Endothelial cell of umbilical vein (primary cell): ENCODE data around the gene CPED1. TPM values are rescaled to one million over a fixed set of nuclear protein-coding genes. Genes with fewer than 3 reads are reported as not detected.

ENCODE experiments used
- BruUV-seq: library from RNA; stranded (reverse); fragments of 400-500 nt; replicated peaks from 2 replicates; lab custom pipeline; 2021; lab: Mats Ljungman, UMichigan
- CTCF ChIA-PET: fragments of 300-600, 350-600 bp; sonication (Branson Sonifier 250); formaldehyde crosslinking; loops from one replicate; lab custom pipeline; 2021; ENCODE audit warnings: antibody characterized with exemption, inconsistent platforms; lab: Charles Lee
- POLR2A ChIA-PET: fragments of 300-600, 350-600 bp; sonication (Branson Sonifier 250); formaldehyde crosslinking; loops from one replicate; lab custom pipeline; 2021; ENCODE audit warnings: antibody characterized with exemption, inconsistent platforms; lab: Charles Lee
- DNase-seq: peaks from one replicate; pipeline ENCODE4 v3.0.0-alpha.2; 2011; ENCODE audit warnings: low read depth, low spot score
- FAIRE-seq: peaks from 2 replicates; lab custom pipeline; 2011; peaks lifted over from hg19 to GRCh38; lab: Jason Lieb, UNC
- H2AFZ ChIP-seq: 2 replicates; pipeline ENCODE4 v1.6.0; 2012; ENCODE audit warnings: low read depth, low read length, control low read depth, inconsistent platforms
- H3K27ac ChIP-seq: 2 replicates; pipeline ENCODE4 v1.5.1; 2011; ENCODE audit warnings: low read depth, mild to moderate bottlenecking, control low read depth, low read length, moderate library complexity; ENCODE audit not compliant: insufficient read depth
- H3K27me3 ChIP-seq, 2 experiments: 2 replicates each; pipeline versions ENCODE4 v1.6.0 to v1.6.1; 2011; ENCODE audit warnings: low read length in 2 of 2, mixed read lengths in 1 of 2; ENCODE audit not compliant: control insufficient read depth in 2 of 2, insufficient read depth in 2 of 2
- H3K36me3 ChIP-seq, 2 experiments: 2 replicates in 1 of 2; 3 replicates in 1 of 2; pipeline ENCODE4 v1.5.1; 2011; ENCODE audit warnings: low read length in 2 of 2, mild to moderate bottlenecking in 1 of 2, moderate library complexity in 1 of 2; ENCODE audit not compliant: control insufficient read depth in 2 of 2, insufficient read depth in 2 of 2; ENCODE audit errors: extremely low read depth in 1 of 2
- H3K4me1 ChIP-seq: 3 replicates; pipeline ENCODE4 v1.5.1; 2011; ENCODE audit warnings: mild to moderate bottlenecking, low read length; ENCODE audit not compliant: control insufficient read depth, insufficient read depth; ENCODE audit errors: extremely low read depth
- H3K4me2 ChIP-seq: 2 replicates; pipeline ENCODE4 v1.6.1; 2011; ENCODE audit warnings: low read length, control low read depth, mixed read lengths; ENCODE audit not compliant: insufficient read depth
- H3K4me3 ChIP-seq, 3 experiments: fragments of 200-600 bp in 1 of 3; sonication (generic), shearing (Covaris generic) in 1 of 3; replicated peaks in 1 of 3; 2 replicates each; pipeline ENCODE4 v1.5.1; 2011 to 2016; ENCODE audit warnings: control low read depth in 3 of 3, low read length in 3 of 3, mild to moderate bottlenecking in 2 of 3, inconsistent platforms in 1 of 3, low read depth in 1 of 3, moderate library complexity in 1 of 3; ENCODE audit not compliant: insufficient read depth in 1 of 3
- H3K79me2 ChIP-seq: 2 replicates; pipeline ENCODE4 v1.6.0; 2012; ENCODE audit warnings: low read length, inconsistent platforms; ENCODE audit not compliant: control insufficient read depth, insufficient read depth
- H3K9ac ChIP-seq: replicated peaks from 2 replicates; pipeline ENCODE3; 2011; ENCODE audit warnings: low read length, control low read depth; ENCODE audit not compliant: insufficient read depth; ENCODE audit errors: extremely low read depth
- H3K9me1 ChIP-seq: replicated peaks from 3 replicates; pipeline ENCODE4 v1.6.0; 2011; ENCODE audit warnings: mild to moderate bottlenecking, low read length; ENCODE audit not compliant: control insufficient read depth, insufficient read depth; ENCODE audit errors: extremely low read depth
- H3K9me3 ChIP-seq: replicated peaks from 2 replicates; pipeline ENCODE4 v1.5.1; 2012; ENCODE audit warnings: low read length, inconsistent platforms; ENCODE audit not compliant: control insufficient read depth, insufficient read depth
- H4K20me1 ChIP-seq: replicated peaks from 2 replicates; pipeline ENCODE3; 2011; ENCODE audit warnings: mild to moderate bottlenecking, low read length; ENCODE audit not compliant: control insufficient read depth, insufficient read depth; ENCODE audit errors: extremely low read depth
- CTCF ChIP-seq, 2 donors: IDR thresholded peaks; 1 replicate in 1 of 2; 2 replicates in 1 of 2; pipeline ENCODE4 v1.5.1; 2011; ENCODE audit warnings: low read length in 2 of 2, mild to moderate bottlenecking in 2 of 2, moderate library complexity in 2 of 2, control low read depth in 1 of 2, inconsistent platforms in 1 of 2, low read depth in 1 of 2; ENCODE audit not compliant: insufficient read depth in 1 of 2; ENCODE audit errors: extremely low read depth in 1 of 2
- EZH2 ChIP-seq: IDR thresholded peaks from 2 replicates; pipeline ENCODE4 v1.6.1; 2012; ENCODE audit warnings: borderline replicate concordance, low read depth, mild to moderate bottlenecking, moderate library complexity, low read length, inconsistent platforms; ENCODE audit not compliant: severe bottlenecking
- FOS ChIP-seq: IDR thresholded peaks from 2 replicates; pipeline ENCODE4 v1.6.1; 2011; ENCODE audit warnings: mild to moderate bottlenecking, low read length, moderate library complexity, borderline replicate concordance; ENCODE audit not compliant: insufficient read depth
- GATA2 ChIP-seq: IDR thresholded peaks from 2 replicates; pipeline ENCODE4 v1.7.0; 2011; ENCODE audit warnings: low read depth, mild to moderate bottlenecking, moderate library complexity, mixed read lengths, low read length; ENCODE audit not compliant: insufficient read length, insufficient read depth
- JUN ChIP-seq: IDR thresholded peaks from 2 replicates; pipeline ENCODE4 v1.6.1; 2011; ENCODE audit warnings: borderline replicate concordance, low read depth; ENCODE audit not compliant: insufficient read length, insufficient read depth
- MAX ChIP-seq: IDR thresholded peaks from 2 replicates; pipeline ENCODE4 v1.6.1; 2011; ENCODE audit not compliant: insufficient read depth, insufficient read length
- MYC ChIP-seq: IDR thresholded peaks from one replicate; pipeline ENCODE4 v1.6.1; 2011; ENCODE audit warnings: mild to moderate bottlenecking, low read depth, low read length
- POLR2A ChIP-seq: IDR thresholded peaks from 2 replicates; pipeline ENCODE4 v1.6.1; 2012; ENCODE audit warnings: low read depth, mild to moderate bottlenecking, control low read depth, low read length
- POLR2AphosphoS5 ChIP-seq: IDR thresholded peaks from 2 replicates; pipeline ENCODE4 v1.6.1; 2012; ENCODE audit warnings: low read depth, mild to moderate bottlenecking, control low read depth, low read length, moderate library complexity; ENCODE audit not compliant: insufficient read depth
- dilution Hi-C: fragments of 300-500 bp; cut with MboI; formaldehyde crosslinking; loops from one replicate; pipeline ENCODE4 v1.15.0; 2019; ENCODE audit warnings: low sequenced_read_pairs; ENCODE audit not compliant: extremely low pct_ligation_motif_present
- intact Hi-C: fragments of 100-400 bp; cut with micrococcal nuclease; formaldehyde crosslinking; loops from one replicate; pipeline ENCODE4 v1.10.0; 2022
- polyA plus RNA-seq, 4 experiments: library from polyadenylated mRNA; depleted of rRNA in 3 of 4; stranded (reverse) in 3 of 4; unstranded in 1 of 4; fragments of >200 nt; gene quantifications; 2 replicates each; pipeline versions ENCODE4 v1.2.1 to v1.2.3, GENCODE V29; 2011 to 2012; ENCODE audit warnings: missing spikeins in 1 of 4
- total RNA-seq: library from RNA; stranded (reverse); gene quantifications from 2 replicates; pipeline ENCODE4 v1.2.3, GENCODE V29; 2021

CPED1 gene
- total and polyA plus RNA-seq, 2 donors (not counting 3 experiments of a cell fraction or from before 2014, with no cell fraction given) = 0.22 to 3.0 TPM

- no TSS peak for BruUV-seq
- CTCF ChIA-PET = interaction anchor here (1.0 to 3.0 kb wide), 4 partner anchors 10 to 246 kb away, joined by 3 to 8 read pairs (median 3); no protein-coding TSS in a partner anchor
- Histone ChIP-seq H3K4me1 (peaks cover 15% of the 10 kb centered on the region), H3K4me3 (no peak overlapping the region), H3K9me3 (no peaks in the 10 kb centered on the region), H3K4me2 (no peak overlapping the region), H3K27ac (no peak overlapping the region), H3K9me1 (no peaks in the 10 kb centered on the region), H3K36me3 (no peaks in the 10 kb centered on the region), H2AFZ (no peak overlapping the region), H3K79me2 (no peaks in the 10 kb centered on the region), H3K27me3 (no peaks in the 10 kb centered on the region), H3K9ac (no peak overlapping the region), H4K20me1 (no peaks in the 10 kb centered on the region)
- intact Hi-C loops (no loop called here), dilution Hi-C loops (no loop called here)
- FAIRE-seq (no peak), DNase-seq (no peak)
- POLR2A ChIA-PET = no interaction called here
- TF ChIP-seq EZH2 = no peak
- TF ChIP-seq POLR2AphosphoS5 = no peak
These were observed 49.6 kb downstream of the CPED1 start for GRCh38 chr7:121037957-121038716.

GRCh38 chr7:121038717-121039509 lies 50.4 kb downstream of the CPED1 start:
- no peak for FAIRE-seq
- H3K4me3 ChIP-seq = no peak overlapping the region
- no peaks in the 10 kb centered on the region for H3K36me3 ChIP-seq
- no peak overlapping the region for H3K27ac ChIP-seq
- no peaks in the 10 kb centered on the region for H4K20me1 ChIP-seq
- POLR2A ChIA-PET = no interaction called here
- H3K79me2 ChIP-seq = no peaks in the 10 kb centered on the region
- no TSS peak for BruUV-seq
- no peak for DNase-seq
- H3K4me1 ChIP-seq = peaks cover 15% of the 10 kb centered on the region
- CTCF ChIA-PET = interaction anchor here (0.7 to 3.0 kb wide), 5 partner anchors 11 to 247 kb away, joined by 3 to 8 read pairs (median 3); no protein-coding TSS in a partner anchor
- dilution Hi-C loops (no loop called here), intact Hi-C loops (no loop called here)
- H3K27me3 ChIP-seq = no peaks in the 10 kb centered on the region
- TF ChIP-seq JUN = no peak
- no peak for TF ChIP-seq POLR2AphosphoS5
- no peak for TF ChIP-seq EZH2
- no peak for TF ChIP-seq MAX
- no peak for TF ChIP-seq GATA2
- TF ChIP-seq CTCF (IDR thresholded peaks at IDR 0.05; ENCODE audit: extremely low read depth in 1 of 2, insufficient read depth in 1 of 2, low read depth in 1 of 2, low read length in 2 of 2) = no peak
- no peak for TF ChIP-seq POLR2A
- no peak for TF ChIP-seq FOS
- no peak for TF ChIP-seq MYC
- no peak overlapping the region for H2AFZ ChIP-seq
- no peak overlapping the region for H3K9ac ChIP-seq
- no peaks in the 10 kb centered on the region for H3K9me1 ChIP-seq
- no peaks in the 10 kb centered on the region for H3K9me3 ChIP-seq
- H3K4me2 ChIP-seq = no peak overlapping the region
